ENCODE results near the gene PUS7.

Gene PUS7

DNA sequence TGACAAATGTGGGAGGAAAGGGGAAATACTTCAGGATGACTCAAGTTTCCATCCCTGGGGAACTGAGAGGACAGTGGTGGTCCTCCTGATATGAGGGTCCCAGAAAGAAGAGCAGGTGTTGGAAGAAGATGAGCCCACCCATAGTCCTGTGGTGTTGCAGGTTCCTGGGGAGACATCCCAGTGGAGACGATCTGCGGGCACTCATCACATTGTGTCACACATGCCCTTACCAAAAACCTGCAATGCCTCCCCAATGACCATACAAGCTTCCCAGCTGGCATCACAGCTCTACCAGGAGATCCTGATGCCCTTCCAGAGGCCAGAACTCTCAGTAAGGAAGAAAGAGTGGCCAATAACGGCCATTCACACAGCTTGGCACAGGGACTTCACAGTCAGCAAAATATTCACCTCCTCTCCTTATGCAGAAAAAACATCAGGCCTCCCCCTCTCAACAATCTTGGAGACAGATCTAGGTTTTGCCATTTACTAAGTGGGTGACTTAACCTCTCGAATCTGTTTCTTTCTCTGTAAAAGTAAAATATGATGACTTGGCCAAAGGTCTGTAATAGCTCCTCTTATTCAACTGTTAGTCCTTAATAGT lies 9.0 kb downstream of the PUS7 start:
- no peak overlapping the region for H3K27ac ChIP-seq
- TF ChIP-seq, protein P1, sequence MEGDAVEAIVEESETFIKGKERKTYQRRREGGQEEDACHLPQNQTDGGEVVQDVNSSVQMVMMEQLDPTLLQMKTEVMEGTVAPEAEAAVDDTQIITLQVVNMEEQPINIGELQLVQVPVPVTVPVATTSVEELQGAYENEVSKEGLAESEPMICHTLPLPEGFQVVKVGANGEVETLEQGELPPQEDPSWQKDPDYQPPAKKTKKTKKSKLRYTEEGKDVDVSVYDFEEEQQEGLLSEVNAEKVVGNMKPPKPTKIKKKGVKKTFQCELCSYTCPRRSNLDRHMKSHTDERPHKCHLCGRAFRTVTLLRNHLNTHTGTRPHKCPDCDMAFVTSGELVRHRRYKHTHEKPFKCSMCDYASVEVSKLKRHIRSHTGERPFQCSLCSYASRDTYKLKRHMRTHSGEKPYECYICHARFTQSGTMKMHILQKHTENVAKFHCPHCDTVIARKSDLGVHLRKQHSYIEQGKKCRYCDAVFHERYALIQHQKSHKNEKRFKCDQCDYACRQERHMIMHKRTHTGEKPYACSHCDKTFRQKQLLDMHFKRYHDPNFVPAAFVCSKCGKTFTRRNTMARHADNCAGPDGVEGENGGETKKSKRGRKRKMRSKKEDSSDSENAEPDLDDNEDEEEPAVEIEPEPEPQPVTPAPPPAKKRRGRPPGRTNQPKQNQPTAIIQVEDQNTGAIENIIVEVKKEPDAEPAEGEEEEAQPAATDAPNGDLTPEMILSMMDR (conservative IDR thresholded peaks at IDR 0.05), result no peak

DNA sequence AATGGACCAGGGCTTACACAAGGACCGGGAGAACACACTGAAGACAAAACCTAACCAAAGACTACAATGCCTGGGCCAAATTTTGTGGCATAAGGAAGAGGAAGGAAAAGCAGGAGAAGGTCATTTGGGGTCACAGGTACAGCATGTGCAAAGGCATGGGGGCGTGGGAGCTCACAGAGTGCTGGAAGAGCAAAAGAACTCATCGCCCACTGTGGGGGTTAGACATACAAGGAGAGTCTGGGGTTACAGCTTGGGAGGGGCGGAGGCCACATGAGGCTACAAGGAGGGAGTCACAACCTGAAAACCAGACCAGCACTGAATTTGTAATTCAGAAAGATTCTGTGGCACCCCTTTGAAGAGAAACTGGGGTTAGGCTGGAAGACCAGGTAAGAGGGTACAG lies 9.7 kb downstream of the PUS7 start:
- TF ChIP-seq, protein P1 (conservative IDR thresholded peaks at IDR 0.05), result no peak
- peak overlapping the region; percentile 10; the same call in 1 of the 2 replicates for H3K27ac ChIP-seq

- TF ChIP-seq, protein P1 (conservative IDR thresholded peaks at IDR 0.05), result no peak
- H3K27ac ChIP-seq, result no peak overlapping the region
Observed at GRCh38 chr7:105502173-105502572, 19.9 kb downstream of the PUS7 start.

DNA sequence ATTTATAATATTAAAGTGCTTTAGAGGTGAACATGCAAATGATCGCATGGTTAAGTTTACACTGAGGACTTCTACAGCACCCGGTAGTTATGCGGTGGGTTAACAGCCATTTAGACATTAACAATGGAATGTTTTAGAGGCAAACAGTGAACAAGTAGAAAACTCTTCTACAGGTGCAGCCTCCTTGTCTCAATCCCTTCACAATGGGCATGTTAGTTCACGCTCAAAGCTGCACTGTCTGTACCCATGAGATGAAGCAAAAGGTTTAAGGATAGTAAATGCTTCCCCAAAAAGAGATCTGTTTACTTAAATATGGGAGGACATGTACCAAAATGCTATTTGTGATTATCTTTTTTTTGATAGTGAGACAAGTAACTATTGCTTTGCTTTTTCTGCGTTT lies 25.1 kb downstream of the PUS7 start:
- TF ChIP-seq, protein P1 (conservative IDR thresholded peaks at IDR 0.05), result no peak
- no peak overlapping the region for H3K27ac ChIP-seq

DNA sequence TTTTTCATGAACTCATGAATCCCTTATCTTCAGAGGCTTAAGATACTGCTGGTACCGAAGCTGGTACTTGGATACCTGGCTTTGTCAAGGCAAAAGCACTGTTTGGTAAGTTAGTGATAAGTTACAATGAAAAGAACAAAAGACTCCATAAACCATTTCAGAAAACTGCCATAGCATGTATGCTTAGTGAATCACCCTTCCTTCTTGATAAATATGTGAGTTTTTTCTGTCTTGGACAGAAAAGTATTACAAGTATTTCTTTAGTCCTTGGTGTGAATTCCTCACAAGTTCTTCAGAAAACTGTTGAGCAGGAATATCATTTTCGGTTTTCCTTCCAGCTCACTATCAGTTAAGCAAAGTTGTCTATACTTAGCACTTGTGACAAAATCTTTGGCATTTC lies 25.6 kb downstream of the PUS7 start:
- TF ChIP-seq, protein P1 (conservative IDR thresholded peaks at IDR 0.05), result no peak

GRCh38 chr7:105493923-105494315 lies 28.2 kb downstream of the PUS7 start:
- H3K27ac ChIP-seq, result no peak overlapping the region
- TF ChIP-seq, protein P1 (conservative IDR thresholded peaks at IDR 0.05), result no peak

More for the DNA sequence above, 25.6 kb downstream of the PUS7 start:
- H3K27ac ChIP-seq, result no peak overlapping the region

GRCh38 chr7:105493196-105493922 lies 28.7 kb downstream of the PUS7 start:
- H3K27ac ChIP-seq, result no peak overlapping the region
- TF ChIP-seq, protein P1 (conservative IDR thresholded peaks at IDR 0.05), result no peak
